A549 treated with GW870086 at 1 μM for 4 hours (cell line): ENCODE measurements around the gene PLA2G2D. TPM values are rescaled to one million over a fixed set of nuclear protein-coding genes. Genes with fewer than 3 reads are reported as not detected.

ENCODE experiments used
- total RNA-seq: library from RNA; stranded (reverse); fragments of 200-300 nt; extraction: Qiagen RNA extraction; gene quantifications from 5 replicates; pipeline ENCODE4 v1.2.3, GENCODE V29; 2022; ENCODE audit warnings: low read depth

PLA2G2D gene, protein sequence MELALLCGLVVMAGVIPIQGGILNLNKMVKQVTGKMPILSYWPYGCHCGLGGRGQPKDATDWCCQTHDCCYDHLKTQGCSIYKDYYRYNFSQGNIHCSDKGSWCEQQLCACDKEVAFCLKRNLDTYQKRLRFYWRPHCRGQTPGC
- total RNA-seq = not detected in 5 replicates

GRCh38 chr1:20119347-20119746 lies at the start of gene PLA2G2D:
Gene PLA2G2D (minus strand): TSS chr1:20119536. CDS start chr1:20119498, 38 bp downstream.

DNA sequence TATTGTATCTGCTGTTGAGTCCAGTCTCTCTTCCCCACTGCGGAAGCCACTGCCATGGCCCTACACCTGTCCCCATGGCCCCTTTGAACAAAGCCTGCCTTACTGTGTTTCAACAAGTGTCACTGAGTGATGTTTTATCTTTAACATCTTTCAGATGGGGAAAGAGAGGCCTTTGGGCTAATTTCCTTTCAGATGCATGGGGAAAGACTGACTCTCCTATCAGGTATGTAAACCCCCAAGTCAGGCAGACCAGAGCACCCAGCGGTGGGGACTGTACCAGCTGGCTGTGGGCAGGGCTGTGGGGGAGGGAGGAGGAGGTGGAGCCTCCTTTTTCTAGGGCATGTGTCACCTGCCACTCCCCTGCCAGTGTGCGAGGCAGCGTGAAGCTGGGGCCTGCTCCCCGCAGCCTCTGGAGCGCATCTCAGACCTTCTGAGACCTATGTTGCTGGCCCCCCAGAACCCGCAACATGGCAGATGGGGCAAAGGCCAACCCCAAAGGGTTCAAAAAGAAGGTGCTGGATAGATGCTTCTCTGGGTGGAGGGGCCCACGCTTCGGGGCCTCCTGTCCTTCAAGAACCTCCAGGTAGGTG lies 19.7 kb upstream of the PLA2G2D start, which contains the start of gene PLA2G2F:
Gene PLA2G2F (plus strand): TSS at position 363 of the 590 bp plus-strand sequence. CDS start 105 bp downstream, at position 468.

GRCh38 chr1:20069874-20070273 lies 49.5 kb downstream of the PLA2G2D start, which contains the start of gene PLA2G5:
Gene PLA2G5 (plus strand): TSS chr1:20070194. CDS start chr1:20084831, 14,637 bp downstream.

Other genes starting within 250 kb of the PLA2G2D start
- 2.2 to 3.1 TPM (median 2.7 TPM) in 5 replicates for gene OTUD3, start 237.1 kb downstream of the PLA2G2D start, total RNA-seq
- not detected in 5 replicates for gene PLA2G2E, start 195.9 kb downstream of the PLA2G2D start, total RNA-seq
- not detected in 5 replicates for gene PLA2G2A, start 139.9 kb downstream of the PLA2G2D start, total RNA-seq
- gene PLA2G5, start 49.3 kb downstream of the PLA2G2D start, total RNA-seq = not detected in 5 replicates
- not detected in 5 replicates for gene PLA2G2F, start 19.8 kb upstream of the PLA2G2D start, total RNA-seq
- gene UBXN10, start 66.6 kb upstream of the PLA2G2D start, total RNA-seq = not detected in 5 replicates
- gene PLA2G2C, start 67.0 kb upstream of the PLA2G2D start, total RNA-seq = not detected in 5 replicates
- gene VWA5B1, start 171.3 kb upstream of the PLA2G2D start, total RNA-seq = not detected in 5 replicates